ENCODE measurements around the gene RAB3B.

DNA sequence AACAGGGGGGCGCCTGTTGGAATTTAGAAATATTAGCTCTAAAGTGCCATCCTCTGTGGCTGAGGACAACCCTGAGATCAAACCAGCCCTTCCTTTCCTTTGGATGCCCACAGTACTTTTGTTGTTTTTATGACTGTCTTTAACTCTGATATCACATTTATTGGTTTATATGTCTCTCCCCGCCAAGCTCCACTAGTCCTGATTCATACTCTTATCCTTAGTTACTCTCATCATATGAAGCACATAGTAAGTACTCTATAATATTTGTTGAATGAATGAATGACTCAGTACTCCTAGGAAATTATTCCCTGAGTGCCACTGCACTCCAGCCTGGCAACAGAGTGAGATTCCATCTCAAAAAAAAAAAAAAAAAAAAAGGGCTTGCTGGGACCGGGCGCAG lies 89.3 kb downstream of the RAB3B start:
- TF ChIP-seq, protein P1, sequence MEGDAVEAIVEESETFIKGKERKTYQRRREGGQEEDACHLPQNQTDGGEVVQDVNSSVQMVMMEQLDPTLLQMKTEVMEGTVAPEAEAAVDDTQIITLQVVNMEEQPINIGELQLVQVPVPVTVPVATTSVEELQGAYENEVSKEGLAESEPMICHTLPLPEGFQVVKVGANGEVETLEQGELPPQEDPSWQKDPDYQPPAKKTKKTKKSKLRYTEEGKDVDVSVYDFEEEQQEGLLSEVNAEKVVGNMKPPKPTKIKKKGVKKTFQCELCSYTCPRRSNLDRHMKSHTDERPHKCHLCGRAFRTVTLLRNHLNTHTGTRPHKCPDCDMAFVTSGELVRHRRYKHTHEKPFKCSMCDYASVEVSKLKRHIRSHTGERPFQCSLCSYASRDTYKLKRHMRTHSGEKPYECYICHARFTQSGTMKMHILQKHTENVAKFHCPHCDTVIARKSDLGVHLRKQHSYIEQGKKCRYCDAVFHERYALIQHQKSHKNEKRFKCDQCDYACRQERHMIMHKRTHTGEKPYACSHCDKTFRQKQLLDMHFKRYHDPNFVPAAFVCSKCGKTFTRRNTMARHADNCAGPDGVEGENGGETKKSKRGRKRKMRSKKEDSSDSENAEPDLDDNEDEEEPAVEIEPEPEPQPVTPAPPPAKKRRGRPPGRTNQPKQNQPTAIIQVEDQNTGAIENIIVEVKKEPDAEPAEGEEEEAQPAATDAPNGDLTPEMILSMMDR (conservative IDR thresholded peaks at IDR 0.05 in 1 of 2, IDR thresholded peaks at IDR 0.05 in 1 of 2; ENCODE audit: low read depth in 1 of 2, low read length in 2 of 2) = no peak
- no peak for TF ChIP-seq EZH2 (IDR thresholded peaks at IDR 0.05; ENCODE audit: low read length, missing control alignments)
